ENCODE results near the gene VPS37D. TPM values are rescaled to one million over a fixed set of nuclear protein-coding genes. Genes with fewer than 3 reads are reported as not detected.

VPS37D gene
- total and polyA plus RNA-seq, 2 donors (not counting 1 experiment from before 2014, with no cell fraction given): 0.10 to 0.71 TPM

GRCh38 chr7:73633323-73633722, 34.3 kb upstream of the VPS37D start:
- CTCF ChIA-PET: no interaction called here
- H3K27ac Mint-ChIP-seq: no peak overlapping the region
- no peaks in the 10 kb centered on the region for H3K4me1 ChIP-seq (ENCODE audit: control insufficient read depth in 2 of 2, insufficient read depth in 2 of 2, low read length in 2 of 2)
- no peaks in the 10 kb centered on the region for H3K9me3 Mint-ChIP-seq (ENCODE audit: insufficient read depth)
- H3K27ac ChIP-seq (ENCODE audit: low read length in 2 of 2): no peak overlapping the region
- H3K9ac ChIP-seq (ENCODE audit: low read length): no peak overlapping the region
- ATAC-seq (ENCODE audit: low read depth) (no peak), DNase-seq (no peak)
- H3K4me3 ChIP-seq (ENCODE audit: control extremely low read depth in 1 of 5, extremely low read depth in 1 of 5, insufficient read depth in 1 of 5, low read depth in 2 of 5, low read length in 4 of 5): no peak overlapping the region
- H3K27me3 Mint-ChIP-seq: peaks cover 34% of the 10 kb centered on the region
- TF ChIP-seq EZH2 (IDR thresholded peaks at IDR 0.05; ENCODE audit: borderline replicate concordance, insufficient read depth, low read depth, low read length, poor library complexity, severe bottlenecking) (no peak), CTCF (IDR thresholded peaks at IDR 0.05) (no peak)
- no peaks in the 10 kb centered on the region for H3K36me3 ChIP-seq (replicated peaks in 1 of 2; ENCODE audit: control extremely low read depth in 1 of 2, control insufficient read depth in 1 of 2, extremely low read depth in 1 of 2, insufficient read depth in 2 of 2, low read length in 1 of 2)
- H3K4me1 Mint-ChIP-seq: no peaks in the 10 kb centered on the region
- H3K79me2 ChIP-seq (ENCODE audit: control insufficient read depth, insufficient read depth, low read length): no peaks in the 10 kb centered on the region
- H3K4me2 ChIP-seq (replicated peaks; ENCODE audit: low read depth, low read length, poor library complexity, severe bottlenecking): no peak overlapping the region
- POLR2A ChIA-PET: interaction anchor here (0.7 kb wide), 1 partner anchor 32 kb away, joined by 8 read pairs; no protein-coding TSS in a partner anchor
- intact Hi-C loops (cut with micrococcal nuclease): no loop called here
- H4K20me1 ChIP-seq (ENCODE audit: control insufficient read depth, insufficient read depth, low read length, poor library complexity, severe bottlenecking): no peaks in the 10 kb centered on the region
- H3K9me3 ChIP-seq (ENCODE audit: control extremely low read depth in 1 of 3, control insufficient read depth in 2 of 3, insufficient read depth in 1 of 3, low read length in 2 of 3): no peaks in the 10 kb centered on the region
- no peak overlapping the region for H2AFZ ChIP-seq (ENCODE audit: insufficient read depth, low read depth, low read length, poor library complexity, severe bottlenecking)
- no peak overlapping the region for H3K4me3 Mint-ChIP-seq
- WGBS (ENCODE audit: insufficient coverage): 89% methylated on average over 6 of the region's 7 CpGs
- peaks cover 0 to 34% (median 11%) of the 10 kb centered on the region in 4 experiments for H3K27me3 ChIP-seq (replicated peaks in 1 of 4; ENCODE audit: control extremely low read depth in 1 of 4, control insufficient read depth in 3 of 4, insufficient read depth in 4 of 4, low read length in 3 of 4)

GRCh38 chr7:73633844-73634243, 33.8 kb upstream of the VPS37D start:
- WGBS (ENCODE audit: insufficient coverage): 86% methylated on average over 6 of the region's 8 CpGs
- Histone ChIP-seq H2AFZ (ENCODE audit: insufficient read depth, low read depth, low read length, poor library complexity, severe bottlenecking) (no peak overlapping the region), H4K20me1 (ENCODE audit: control insufficient read depth, insufficient read depth, low read length, poor library complexity, severe bottlenecking) (no peaks in the 10 kb centered on the region), H3K9ac (ENCODE audit: low read length) (no peak overlapping the region), H3K27me3 (replicated peaks in 1 of 4; ENCODE audit: control extremely low read depth in 1 of 4, control insufficient read depth in 3 of 4, insufficient read depth in 4 of 4, low read length in 3 of 4) (peaks cover 0 to 29% (median 9%) of the 10 kb centered on the region in 4 experiments), H3K79me2 (ENCODE audit: control insufficient read depth, insufficient read depth, low read length) (no peaks in the 10 kb centered on the region), H3K27ac (ENCODE audit: low read length in 2 of 2) (no peak overlapping the region), H3K9me3 (ENCODE audit: control extremely low read depth in 1 of 3, control insufficient read depth in 2 of 3, insufficient read depth in 1 of 3, low read length in 2 of 3) (no peaks in the 10 kb centered on the region), H3K4me3 (ENCODE audit: control extremely low read depth in 1 of 5, extremely low read depth in 1 of 5, insufficient read depth in 1 of 5, low read depth in 2 of 5, low read length in 4 of 5) (no peak overlapping the region), H3K4me1 (ENCODE audit: control insufficient read depth in 2 of 2, insufficient read depth in 2 of 2, low read length in 2 of 2) (no peaks in the 10 kb centered on the region), H3K36me3 (replicated peaks in 1 of 2; ENCODE audit: control extremely low read depth in 1 of 2, control insufficient read depth in 1 of 2, extremely low read depth in 1 of 2, insufficient read depth in 2 of 2, low read length in 1 of 2) (no peaks in the 10 kb centered on the region), H3K4me2 (replicated peaks; ENCODE audit: low read depth, low read length, poor library complexity, severe bottlenecking) (no peak overlapping the region)
- no peak for ATAC-seq (ENCODE audit: low read depth)
- TF ChIP-seq EZH2 (IDR thresholded peaks at IDR 0.05; ENCODE audit: borderline replicate concordance, insufficient read depth, low read depth, low read length, poor library complexity, severe bottlenecking): no peak
- no peak for TF ChIP-seq CTCF (IDR thresholded peaks at IDR 0.05)
- H3K9me3 Mint-ChIP-seq (ENCODE audit: insufficient read depth): no peaks in the 10 kb centered on the region
- ChIA-PET CTCF (no interaction called here), POLR2A (no interaction called here)
- DNase-seq: no peak
- no peaks in the 10 kb centered on the region for H3K4me1 Mint-ChIP-seq
- H3K27me3 Mint-ChIP-seq: peaks cover 29% of the 10 kb centered on the region
- no peak overlapping the region for H3K27ac Mint-ChIP-seq
- intact Hi-C loops (cut with micrococcal nuclease): no loop called here
- H3K4me3 Mint-ChIP-seq: no peak overlapping the region
